AG10803 (cell line): ENCODE data around the gene CD7.

Source experiments
- DNase-seq: peaks from one replicate; pipeline ENCODE4 v3.0.0; 2010; ENCODE audit warnings: low read depth
- H3K4me3 ChIP-seq: 2 replicates; pipeline ENCODE4 v1.5.1; 2011; ENCODE audit warnings: mild to moderate bottlenecking, low read length, control low read depth
- TF ChIP-seq, protein P1 (sequence below): conservative IDR thresholded peaks from 2 replicates; pipeline ENCODE4 v1.5.1; 2011; ENCODE audit warnings: mild to moderate bottlenecking, low read length, control low read depth, inconsistent platforms

Gene CD7

GRCh38 chr17:82277851-82278250, 39.6 kb downstream of the CD7 start:
- DNase-seq, result no peak
- no peak overlapping the region for H3K4me3 ChIP-seq
- TF ChIP-seq, protein P1, sequence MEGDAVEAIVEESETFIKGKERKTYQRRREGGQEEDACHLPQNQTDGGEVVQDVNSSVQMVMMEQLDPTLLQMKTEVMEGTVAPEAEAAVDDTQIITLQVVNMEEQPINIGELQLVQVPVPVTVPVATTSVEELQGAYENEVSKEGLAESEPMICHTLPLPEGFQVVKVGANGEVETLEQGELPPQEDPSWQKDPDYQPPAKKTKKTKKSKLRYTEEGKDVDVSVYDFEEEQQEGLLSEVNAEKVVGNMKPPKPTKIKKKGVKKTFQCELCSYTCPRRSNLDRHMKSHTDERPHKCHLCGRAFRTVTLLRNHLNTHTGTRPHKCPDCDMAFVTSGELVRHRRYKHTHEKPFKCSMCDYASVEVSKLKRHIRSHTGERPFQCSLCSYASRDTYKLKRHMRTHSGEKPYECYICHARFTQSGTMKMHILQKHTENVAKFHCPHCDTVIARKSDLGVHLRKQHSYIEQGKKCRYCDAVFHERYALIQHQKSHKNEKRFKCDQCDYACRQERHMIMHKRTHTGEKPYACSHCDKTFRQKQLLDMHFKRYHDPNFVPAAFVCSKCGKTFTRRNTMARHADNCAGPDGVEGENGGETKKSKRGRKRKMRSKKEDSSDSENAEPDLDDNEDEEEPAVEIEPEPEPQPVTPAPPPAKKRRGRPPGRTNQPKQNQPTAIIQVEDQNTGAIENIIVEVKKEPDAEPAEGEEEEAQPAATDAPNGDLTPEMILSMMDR, result no peak

GRCh38 chr17:82276938-82277337, 40.5 kb downstream of the CD7 start:
- TF ChIP-seq, protein P1, result no peak
- no peak overlapping the region for H3K4me3 ChIP-seq
- no peak for DNase-seq

DNA sequence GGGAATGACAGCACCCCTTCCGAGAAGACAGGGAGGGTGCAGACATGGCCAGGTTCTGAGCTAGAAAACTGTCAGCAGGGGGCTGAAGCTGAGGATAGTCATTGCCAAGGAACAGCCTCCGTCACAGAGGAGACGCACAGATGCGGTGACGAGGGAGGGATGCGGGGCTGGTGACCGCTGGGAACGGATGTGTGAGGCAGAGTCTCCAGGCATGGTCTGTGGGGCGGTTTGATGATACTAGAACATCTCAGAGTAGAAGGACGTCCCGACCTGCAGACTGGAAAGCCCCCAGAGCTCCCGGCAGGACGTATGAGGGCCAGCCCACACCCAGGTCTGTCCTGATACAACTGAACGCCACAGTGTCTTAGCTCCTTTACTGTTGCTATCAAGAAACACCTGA, 42.1 kb downstream of the CD7 start:
- H3K4me3 ChIP-seq, result no peak overlapping the region
- TF ChIP-seq, protein P1, result no peak
- DNase-seq, result no peak

DNA sequence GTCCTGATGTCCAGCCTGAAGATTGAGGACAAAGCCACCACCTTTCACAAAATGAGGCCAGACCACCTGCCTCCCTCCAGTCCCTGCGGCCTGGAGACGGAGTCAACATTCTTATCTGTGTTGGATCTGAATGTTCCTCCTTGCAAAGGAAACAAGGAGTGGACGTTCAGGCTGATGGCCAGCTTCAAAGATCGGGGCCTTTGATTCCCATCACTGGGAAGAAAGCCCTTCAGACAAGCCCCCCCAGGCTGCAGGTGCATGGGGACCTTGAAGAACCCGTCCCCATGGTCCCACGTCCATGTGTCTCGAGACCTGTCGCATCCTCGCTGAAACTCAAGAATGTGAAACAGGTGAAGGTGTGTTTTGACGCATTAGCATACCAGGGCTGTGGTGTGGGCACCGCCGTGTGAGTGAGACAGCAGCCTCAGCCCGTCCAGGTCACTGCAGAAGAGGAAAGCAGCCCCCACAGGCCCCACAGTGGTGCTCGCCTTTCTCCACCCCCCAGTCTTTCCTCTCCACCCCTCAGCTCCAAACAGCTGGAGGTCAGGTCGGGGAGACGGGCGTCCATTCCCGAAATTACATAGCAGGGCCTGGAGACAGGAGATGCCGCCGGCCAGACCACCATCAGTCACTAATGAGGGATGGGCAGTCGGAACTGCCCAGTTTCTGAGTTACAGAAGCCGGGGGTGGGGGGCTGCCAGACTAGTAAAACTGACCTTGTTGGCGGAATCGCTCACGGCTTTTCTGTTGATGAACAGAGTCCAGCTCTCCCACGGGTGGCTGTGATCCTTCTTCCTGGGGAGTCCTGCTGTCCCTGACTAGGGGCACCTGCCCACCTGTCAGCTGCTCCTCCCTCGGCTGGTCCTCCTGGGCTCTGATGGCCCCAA, 43.0 kb downstream of the CD7 start:
- TF ChIP-seq, protein P1, result no peak

GRCh38 chr17:82273327-82274133, 43.9 kb downstream of the CD7 start, which contains the start of gene CSNK1D:
Gene CSNK1D (minus strand): TSS chr17:82273700. CDS start chr17:82273381, 319 bp downstream.
- peak within 1 kb of the TSS; percentile 84 for H3K4me3 ChIP-seq
- TF ChIP-seq, protein P1, result no peak
- DNase-seq, result peak; percentile 78

More for the DNA sequence above, 43.0 kb downstream of the CD7 start:
- DNase-seq, result no peak
- H3K4me3 ChIP-seq, result peak overlapping the region; percentile 74

DNA sequence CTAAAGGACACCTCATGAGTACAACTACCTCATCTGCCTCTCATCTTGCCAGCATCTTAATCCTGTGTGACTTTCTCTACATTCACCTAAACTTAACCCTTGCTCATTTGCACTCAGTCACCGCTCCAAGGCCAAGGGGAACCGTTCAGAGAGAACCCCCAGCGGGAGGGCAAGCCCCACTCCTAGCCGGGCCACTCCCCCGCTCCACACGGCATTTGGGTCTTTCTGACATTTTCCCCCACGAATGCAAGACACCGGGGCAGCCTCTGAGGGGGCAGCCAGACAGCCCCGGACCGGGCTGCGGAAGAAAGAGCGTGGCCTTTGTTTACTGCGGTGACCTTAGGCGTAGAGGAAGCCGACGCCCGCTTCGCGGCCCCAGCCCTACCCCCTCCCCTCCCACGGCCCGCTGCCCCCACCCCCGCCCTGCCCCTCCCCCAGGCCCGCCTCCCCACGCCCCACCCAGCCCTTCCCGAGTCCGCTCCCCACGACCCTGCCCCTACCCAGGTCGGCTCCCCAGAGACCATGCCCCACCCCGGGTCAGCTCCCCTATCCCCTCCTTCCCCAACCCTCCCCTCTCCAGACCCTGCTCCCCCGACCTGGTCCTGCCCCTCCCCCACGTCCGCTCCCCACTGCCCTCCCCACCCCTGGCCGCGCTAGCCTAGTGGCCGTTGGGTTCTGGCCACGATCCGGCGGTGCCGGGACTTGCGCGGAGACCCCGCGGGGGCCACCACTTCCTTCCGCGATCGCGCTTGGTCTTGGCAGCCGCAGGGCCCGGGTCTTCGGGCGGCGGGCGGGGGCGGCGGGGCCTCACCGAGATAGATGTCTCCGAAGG, 44.7 kb downstream of the CD7 start:
- TF ChIP-seq, protein P1, result no peak
- DNase-seq, result no peak
- peak overlapping the region; percentile 84 for H3K4me3 ChIP-seq
